Medulla oblongata (tissue), 1 donor: ENCODE measurements around the gene PABPN1L.

Experiments used
- DNase-seq: peaks from one replicate; pipeline ENCODE4 v3.0.0-alpha.2; 2015; ENCODE audit errors: extremely low spot score

The PABPN1L gene, protein sequence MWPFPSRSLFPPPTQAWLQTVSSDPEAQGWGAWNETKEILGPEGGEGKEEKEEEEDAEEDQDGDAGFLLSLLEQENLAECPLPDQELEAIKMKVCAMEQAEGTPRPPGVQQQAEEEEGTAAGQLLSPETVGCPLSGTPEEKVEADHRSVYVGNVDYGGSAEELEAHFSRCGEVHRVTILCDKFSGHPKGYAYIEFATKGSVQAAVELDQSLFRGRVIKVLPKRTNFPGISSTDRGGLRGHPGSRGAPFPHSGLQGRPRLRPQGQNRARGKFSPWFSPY

DNA sequence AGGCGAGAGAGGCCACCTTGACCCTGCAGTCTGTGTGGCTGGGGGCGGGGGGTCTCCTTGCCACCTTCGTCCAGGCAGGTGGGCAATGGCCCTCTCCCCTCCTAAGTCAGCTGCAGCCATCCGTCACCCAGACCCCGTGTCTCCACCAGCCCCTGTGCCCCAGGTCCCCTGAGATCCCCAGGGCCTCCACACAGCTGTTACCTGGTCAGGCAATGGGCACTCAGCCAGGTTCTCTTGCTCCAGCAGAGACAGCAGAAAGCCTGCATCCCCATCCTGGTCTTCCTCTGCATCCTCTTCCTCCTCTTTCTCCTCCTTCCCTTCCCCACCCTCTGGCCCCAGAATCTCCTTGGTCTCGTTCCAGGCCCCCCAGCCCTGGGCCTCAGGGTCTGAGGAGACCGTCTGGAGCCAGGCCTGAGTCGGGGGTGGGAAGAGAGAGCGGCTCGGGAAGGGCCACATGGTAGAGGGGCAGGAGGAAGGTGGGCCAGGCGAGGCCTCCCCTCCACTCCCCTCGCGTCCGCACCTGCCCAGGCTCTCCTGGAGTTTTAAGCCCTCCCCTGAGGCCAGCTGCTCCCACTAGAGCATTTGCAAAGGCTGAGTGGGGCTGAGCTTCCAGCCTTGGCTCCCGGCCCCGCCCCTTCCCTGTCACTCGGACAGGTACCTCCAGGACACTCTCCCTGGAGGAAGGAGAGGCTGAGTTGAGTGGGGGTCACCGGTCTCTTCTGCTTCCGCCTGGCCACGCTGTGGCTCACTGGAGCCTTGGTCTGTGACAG, at the start of gene PABPN1L:
Gene PABPN1L (minus strand): TSS at position 510 of the 770 bp plus-strand sequence. CDS start 54 bp downstream, at position 456.
- DNase-seq, result no peak

DNA sequence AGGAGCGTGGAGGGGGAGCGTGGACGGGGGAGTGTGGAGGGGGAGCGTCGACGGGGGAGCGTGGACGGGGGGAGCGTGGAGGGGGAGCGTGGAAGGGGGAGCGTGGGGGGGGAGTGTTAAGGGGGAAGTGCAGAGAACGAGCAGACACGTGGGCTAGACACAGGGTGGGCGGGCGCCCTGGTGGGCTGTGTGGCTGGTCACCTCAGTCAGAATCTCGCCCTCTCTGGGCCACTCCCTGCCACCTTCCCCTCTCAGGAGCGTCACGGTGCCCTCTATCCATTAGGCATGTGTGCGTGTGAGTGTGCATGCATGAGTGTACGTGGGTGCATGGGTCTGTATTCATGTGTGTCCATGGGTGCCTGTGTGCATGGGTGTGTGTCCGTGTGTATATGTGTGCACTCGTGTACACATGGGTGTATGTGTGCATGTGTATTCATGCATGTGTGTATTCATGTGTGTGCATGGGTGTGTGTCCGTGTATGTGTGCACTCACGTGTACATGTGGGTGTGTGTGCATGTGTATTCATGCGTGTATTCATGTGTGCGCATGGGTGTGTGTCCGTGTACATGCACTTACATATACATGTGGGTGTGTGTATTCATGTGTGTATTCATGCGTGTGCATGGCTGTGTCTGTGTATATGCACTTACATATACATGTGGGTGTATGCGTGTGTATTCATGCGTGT, 49.3 kb upstream of the PABPN1L start:
- no peak for DNase-seq

DNA sequence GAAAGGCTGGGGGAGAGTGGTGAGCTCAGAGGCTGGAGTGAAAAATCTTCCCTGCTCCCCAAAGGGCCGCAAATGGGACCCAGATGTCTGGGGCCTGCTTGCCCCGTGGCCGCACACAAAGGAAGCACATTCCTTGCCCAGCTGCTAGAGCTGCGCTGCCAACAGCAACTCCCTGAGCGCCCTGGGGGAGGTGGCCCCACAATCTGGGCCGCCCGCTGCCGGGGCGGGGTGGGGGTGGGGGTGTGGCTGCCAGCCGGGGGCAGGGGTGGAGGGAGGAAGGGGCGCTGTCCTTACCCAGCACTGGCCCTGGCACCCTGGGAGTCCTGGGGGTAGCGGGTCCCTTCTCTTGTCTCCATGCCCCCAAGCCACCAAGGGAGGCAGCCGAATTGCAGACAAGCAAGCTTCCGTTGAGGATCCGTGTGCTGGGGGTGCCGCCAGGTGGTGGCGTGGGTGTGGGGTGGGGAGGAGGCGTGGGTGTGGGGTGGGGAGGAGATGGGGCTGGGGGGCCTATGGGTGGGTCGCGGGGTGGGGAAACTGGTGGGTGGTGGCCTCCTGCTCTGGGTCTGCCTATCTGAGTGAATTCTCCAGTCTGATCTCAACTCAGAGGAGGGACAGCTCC, 48.4 kb upstream of the PABPN1L start:
- DNase-seq, result no peak

DNA sequence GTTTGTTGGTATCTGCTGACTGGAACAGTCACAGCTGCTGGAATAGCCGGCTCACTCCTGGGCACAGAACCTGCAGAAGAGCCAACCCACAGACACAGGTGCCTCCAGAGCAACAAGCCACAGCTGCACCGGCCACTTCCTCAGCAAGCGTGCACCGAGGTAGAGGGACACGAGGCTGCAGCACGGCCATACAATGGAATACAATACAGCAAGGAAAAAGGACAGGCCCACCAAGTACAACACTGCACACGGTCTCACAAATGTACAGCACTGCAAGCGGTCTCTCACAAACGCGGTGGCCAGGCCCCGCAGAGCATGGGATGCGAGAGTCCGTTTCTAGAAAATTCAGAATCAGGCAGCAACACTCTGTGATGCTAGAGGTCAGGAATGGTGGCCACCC, 47.4 kb upstream of the PABPN1L start:
- no peak for DNase-seq

DNA sequence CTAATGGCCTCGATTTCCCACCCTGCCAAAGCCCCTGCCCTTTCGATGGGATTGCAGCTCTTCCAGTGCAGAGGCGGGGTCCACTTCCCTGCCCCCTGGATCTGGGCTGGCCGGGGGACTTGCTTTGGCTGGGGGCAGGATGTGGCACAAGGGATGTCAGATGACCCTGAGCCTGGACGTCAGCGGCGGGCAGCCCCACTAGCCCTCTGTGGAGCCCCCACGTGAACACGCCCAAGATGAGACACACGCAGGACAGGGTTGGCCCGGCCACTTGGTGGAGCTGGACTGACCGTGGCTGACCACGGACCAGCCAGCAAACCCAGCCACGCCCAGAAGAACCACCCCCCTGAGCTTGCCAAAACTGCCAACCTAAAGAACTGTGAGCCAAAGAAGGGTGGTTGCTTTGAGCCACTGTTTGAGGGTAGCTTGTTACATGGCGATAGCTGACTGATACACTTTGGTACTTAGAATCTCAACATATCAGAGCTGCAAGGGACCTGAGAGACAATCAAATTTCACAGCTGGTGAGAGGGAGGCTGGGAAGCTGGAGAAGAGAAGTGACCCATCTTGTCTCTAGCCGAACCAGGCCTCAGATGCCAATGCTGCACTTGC, 46.6 kb upstream of the PABPN1L start:
- DNase-seq, result no peak

DNA sequence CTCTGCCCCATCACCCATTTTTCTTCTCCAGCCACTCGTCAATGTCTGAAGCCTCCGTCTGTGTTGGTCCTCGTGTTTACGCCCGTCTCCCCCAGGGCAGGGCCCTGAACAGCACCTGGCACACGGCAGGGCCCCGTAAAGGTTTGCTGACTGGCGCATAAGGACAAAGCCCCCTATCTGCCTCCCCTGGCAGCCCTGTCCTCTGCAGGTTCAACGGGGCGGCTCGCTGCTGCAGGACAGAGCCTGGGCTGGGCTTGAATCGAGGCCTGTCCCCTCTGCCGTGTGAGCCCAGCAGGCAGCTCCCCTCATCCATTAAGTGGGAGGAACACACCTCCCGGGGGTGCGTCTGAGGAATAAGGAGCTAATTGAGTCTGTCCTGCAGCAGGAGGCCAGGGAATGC, 46.1 kb upstream of the PABPN1L start:
- DNase-seq, result no peak

DNA sequence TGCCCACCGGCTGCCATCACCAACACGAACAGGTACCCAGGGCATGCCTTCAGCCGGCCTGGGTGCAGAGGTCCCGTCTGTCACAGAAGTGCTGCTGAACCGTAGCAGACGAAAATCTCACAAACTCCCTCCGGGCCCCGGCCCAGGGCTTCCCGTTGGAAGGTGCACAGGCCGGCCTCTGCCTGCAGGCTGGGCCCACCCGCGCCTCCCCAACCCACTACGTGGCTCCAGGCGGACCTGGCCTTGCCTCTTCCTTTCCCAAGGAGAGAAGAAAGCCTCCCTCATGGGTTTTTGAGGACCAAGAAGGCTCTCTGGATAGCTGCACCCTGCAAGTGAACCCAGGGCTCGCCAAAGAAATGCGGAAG, 45.5 kb upstream of the PABPN1L start:
- DNase-seq, result no peak

DNA sequence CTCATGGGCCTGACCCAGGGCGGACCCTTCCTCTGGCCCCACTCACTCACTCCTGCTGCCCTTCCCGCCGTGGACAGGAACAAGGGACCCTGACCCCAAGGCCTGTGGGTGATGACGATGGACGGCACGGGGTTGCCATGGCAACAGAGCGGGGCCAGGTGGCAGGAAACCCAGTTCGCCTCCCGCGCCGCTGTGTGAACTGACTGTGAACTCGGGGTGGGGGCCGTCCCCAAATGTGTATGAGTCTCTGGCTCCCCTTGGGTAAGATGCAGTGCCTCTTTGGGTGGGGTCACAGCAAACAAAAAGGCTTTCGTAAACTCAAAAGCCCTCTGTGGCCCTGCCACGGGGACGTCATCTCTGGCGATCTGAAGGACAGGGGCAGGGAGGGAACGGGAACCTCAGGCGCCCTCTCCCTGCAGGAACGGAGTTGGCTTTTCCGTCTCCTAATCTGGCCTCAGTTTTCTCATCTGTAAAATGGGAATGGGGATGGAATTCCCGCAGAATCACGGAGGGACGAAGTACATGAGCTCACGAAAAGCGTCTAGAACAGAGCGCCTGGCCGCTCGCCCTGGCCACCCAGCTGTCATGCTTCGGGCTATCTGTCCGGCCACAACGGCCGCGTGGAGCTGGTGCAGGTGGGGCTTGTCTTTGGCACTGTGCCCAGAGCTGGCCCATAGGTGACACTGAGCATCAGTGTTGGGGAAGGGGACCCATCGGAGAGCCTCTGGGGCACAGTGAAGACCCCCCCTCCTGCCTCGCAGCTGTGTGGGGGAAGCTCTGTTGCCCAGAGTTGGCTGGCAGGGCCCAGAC, 44.9 kb upstream of the PABPN1L start:
- DNase-seq, result no peak

DNA sequence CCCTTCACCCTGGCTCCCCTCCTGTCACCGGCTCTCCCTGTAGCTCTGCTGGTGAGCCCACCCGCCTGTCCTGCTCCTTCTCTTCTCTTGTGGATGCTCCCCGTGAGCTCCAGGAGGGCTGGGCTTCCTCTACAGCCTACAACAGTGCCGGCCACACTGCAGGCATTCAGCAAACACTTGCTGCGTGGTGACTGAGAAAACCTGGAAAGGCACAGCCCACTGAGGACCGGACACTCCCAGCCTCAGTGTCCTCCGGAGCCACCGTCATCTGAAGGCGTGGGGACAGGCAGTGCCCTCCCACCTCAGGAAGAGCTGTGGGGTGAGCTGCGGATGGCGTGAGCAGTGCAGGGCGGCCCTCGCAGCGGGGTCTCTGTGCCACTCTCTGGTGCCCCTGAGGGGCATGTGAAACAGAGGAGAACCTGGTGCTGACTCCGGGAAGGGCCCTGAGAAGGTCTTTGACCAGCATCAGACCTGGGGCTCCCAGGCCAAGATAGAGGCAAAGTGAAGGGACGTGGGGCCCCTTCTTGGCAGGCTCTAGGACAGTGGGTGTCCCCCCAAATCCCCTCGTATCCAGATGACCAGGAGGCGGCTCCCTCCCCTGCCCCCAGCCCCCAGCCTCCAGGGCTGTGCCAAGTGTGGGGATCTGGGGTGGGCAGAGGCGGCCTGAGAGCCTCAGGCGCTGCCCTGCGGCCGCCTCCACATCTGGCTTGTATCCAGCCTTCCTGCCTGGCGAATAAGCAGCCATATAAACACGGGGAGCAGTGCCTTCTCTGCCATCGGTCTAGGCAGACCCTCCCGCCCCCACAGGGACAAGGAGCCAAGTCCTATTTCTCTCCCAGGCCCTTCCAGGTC, 44.0 kb upstream of the PABPN1L start:
- no peak for DNase-seq

DNA sequence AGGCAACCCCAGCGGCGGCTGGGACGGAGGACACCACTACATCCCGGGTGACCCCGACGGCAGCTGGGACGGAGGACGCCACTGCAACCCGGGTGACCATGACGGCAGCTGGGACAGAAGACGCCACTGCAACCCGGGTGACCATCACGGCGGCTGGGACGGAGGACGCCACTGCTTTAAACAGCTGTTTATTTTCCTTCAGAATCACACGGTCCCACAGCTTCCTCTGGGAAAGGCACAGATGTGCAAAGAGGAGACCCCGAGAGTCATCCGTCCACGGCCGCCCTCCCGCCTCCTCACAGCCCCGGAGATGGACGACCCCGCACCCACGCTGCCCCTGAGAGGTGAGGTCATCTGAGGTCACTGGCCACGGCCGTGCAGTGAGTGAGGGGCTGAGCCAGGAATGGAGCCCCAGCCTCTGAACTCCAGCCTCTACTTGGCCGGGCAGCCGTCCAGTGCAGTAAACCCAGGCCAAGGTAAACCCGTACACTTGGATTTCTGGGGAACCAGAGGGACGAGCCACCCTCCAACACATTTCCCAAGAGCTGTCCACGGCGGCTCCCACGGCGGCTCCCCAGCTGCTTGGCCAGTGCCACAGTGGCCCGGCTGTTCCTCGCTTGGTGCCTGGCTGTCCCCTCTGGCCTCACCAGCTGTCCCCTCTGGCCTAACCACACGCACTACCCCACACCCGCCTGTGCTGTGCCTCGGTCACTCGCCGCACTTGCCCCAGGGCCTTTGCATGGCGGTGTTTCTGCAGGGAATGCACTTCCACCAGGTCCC, 43.2 kb upstream of the PABPN1L start:
- DNase-seq, result no peak

DNA sequence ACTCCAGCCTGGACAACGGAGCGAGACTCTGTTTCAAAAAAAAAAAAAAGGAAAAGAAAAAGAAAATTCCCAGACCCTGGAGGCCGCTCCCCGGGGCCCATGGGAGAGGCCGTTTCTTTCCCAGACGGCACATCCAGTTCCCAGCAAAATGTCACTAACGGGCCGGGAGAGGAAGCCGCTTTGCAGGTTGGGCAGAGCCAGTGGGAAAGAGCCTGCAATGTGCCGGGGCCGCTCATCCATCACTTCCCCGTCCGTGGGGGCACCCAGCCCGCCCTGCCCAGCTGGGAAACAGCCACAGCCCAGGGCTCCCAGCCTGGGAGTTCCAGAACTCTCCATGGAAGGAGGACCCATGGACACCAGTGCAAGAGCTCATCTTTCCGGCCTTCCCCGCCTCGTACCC, 41.8 kb upstream of the PABPN1L start:
- no peak for DNase-seq

DNA sequence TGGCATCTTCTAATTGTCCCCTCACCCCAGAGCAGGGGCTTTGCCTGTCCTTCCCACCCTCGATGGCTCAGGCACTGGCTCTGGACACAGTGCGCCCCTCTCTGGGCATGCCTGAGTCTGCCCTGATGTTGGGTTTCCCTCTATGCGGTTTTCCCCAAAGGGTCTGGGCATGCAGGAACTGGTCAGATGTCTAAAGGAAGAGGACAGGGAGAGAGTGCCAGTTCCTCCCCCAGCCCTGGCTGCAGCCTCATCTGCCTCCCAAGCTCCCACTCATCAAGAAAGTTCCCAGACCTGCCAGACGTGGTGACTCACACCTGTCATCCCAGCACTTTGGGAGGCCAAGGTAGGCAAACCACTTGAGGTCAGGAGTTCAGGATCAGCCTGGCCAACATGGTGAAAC, 41.3 kb upstream of the PABPN1L start:
- DNase-seq, result no peak

DNA sequence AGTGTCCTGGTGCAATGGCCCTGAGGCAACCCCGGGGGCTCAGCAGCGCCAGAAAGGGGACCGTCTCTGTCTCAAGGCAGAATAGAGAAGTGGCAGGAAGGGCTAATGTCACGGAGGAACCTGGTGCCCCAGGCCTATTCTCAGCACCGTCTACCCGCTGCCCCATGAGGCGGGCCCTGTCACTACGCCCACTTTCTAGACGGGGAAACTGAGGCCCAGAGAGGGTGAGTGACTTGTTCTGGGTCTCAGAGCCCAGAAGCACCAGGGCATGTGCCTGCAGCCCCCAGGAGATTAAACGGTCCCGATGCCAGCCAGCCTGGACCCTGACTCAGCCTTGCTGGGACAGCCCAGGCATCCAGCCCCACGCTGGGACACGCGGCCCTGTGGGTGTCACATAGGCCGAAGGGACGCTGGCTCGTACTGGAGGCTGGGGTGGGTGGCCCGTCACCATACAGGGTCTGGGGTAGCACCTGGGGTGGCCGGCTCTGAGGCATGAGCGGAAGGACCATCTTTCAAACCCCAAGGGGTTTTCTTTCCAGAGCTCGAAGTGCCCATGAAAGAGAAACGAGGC, 40.2 kb upstream of the PABPN1L start:
- DNase-seq, result no peak

DNA sequence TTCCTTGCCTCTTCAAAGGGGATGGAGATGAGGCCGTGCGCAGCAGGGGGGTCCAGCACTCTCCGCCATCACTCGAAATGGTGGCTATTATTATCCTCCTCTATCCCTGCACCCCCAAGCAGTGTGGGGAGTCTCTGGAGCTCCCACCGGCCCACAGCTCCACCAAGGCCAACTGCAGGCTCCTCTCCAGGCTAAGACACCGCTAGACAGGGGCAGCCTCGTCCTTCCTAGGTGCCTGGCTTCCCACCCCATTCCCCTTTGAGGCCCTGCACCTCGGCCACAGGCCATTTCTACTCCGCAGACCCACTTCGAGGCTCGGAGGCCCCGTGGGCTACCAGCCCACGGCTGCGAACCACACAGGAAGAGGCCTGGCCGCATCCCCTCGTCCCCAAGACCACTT, 39.6 kb upstream of the PABPN1L start:
- DNase-seq, result no peak

DNA sequence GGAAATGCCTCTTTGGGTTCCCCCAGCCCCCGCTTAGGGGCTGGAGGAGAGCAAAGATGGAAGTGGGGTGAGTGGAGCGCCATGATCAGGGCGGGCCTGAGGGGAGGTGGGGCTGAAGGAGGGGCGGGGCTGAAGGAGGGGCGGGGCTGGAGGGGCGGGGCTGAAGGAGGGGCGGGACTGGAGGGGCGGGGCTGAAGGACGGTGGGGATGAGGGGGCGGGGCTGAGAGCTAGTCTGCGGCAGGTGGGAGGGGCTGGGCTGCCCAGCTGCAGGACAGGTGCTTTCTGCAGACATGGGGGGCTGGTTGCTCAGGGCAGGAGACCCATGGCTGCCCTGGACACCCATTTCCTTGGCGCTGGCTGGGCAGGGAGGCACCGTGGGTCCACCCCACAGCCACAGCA, 39.1 kb upstream of the PABPN1L start:
- no peak for DNase-seq

DNA sequence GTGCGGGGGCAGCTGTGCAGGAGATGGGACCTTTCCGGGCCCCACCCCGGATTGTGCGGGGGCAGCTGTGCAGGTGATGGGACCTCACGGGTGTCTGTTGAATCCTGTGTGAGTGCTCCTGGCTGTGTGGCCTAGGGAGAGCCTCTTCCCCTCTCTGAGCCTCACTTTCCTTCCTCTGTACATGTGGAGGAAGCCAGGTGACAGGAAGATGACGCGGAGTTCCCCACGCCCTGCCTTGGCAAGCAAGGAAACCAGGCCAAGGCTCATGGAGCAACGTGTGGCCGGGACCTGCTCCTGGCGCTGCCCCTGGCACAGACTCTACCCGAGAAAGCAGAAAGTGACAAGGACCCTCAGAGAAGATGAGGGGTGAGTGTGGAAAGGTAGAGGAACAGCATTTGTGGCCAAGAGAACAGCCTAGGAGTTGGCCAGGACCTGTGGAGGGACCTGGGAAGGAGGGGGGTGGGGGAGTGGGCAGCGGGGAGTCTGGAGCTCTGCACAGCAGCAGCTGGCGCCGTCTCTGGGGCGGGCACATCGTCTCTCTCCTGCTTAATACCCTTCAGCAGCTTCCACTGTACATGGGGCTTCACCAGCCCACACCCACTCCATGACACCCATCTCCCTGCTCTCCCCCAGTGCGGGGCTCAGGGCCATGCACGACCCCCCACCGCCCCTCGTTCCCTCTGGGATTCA, 38.4 kb upstream of the PABPN1L start:
- no peak for DNase-seq

DNA sequence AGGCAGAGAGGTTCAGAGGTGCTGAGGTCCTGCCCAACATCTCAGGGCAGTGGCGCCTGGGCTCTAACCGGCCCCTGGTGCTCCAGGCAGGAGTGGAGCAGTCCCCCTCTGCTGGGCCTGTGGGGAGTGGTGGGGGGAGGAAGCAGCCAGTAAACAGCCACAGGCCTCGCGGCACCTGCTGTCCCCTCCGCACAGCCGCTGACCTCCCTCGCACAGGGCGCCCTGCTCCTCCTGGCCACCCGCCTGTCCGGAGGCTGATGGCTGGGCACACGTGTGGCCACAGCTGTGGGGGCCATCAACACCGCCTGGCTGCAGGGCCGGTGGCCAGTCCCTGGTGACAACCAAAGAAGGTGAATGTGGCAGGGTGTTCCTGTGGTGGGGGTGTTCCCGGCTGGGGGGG, 36.8 kb upstream of the PABPN1L start:
- DNase-seq, result no peak

DNA sequence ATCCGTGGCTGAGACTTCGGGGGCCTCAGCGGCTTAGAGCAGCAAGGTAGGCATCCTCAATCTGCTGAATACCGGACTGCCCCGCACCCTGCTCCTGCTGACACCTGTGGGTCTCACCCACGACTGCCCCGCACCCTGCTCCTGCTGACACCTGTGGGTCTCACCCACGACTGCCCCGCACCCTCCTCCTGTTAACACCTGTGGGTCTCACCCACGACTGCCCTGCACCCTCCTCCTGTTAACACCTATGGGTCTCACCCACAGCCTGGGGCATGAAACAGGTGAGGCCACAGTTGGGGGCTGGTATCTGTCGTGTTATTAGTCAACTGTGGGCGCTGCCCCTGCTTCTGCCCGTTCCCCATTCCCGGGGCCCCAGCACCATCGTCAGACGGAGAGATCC, 36.3 kb upstream of the PABPN1L start:
- DNase-seq, result no peak
